ENCODE results near the gene SEL1L3. TPM values are rescaled to one million over a fixed set of nuclear protein-coding genes. Genes with fewer than 3 reads are reported as not detected.

SEL1L3 gene
- total and polyA plus RNA-seq, 8 donors, result 4.1 to 173 (median 53.6) TPM

DNA sequence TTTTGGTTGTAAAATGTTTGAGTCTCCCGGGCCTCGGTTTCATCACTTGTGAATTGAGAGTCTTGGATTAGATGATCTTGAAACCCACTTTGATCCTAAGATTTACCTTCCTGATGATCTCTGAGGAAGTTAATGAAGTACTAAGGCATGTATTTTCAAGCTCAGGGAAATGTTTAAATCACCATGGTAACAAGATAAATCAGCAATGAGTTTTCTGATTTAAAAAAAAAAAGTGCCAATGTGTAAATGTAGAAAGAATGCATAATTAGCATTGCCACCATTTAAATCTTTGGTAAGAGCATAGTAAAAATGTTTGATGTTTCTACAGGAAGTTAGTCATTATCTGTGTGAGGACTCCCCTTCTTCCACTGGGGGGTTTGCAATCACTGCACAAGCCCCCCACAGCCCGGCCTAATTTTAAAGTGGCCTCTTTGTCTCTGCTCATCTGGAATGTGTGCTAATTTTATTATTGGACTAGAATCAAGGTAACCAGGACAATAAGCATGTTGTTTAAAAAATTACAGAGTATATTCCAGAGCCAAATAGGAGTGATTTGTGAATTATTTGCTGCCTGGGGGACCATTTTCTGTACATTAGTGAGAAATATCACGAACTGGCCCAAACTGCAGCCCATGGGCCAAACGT, 113.5 kb downstream of the SEL1L3 start:
- no peak for DNase-seq
- WGBS, 5 donors, result 84 to 92% (median 88%) methylated on average over 5 of the region's 5 CpGs
- TF ChIP-seq EP300 (IDR thresholded peaks at IDR 0.05), result no peak
- TF ChIP-seq, protein P1, sequence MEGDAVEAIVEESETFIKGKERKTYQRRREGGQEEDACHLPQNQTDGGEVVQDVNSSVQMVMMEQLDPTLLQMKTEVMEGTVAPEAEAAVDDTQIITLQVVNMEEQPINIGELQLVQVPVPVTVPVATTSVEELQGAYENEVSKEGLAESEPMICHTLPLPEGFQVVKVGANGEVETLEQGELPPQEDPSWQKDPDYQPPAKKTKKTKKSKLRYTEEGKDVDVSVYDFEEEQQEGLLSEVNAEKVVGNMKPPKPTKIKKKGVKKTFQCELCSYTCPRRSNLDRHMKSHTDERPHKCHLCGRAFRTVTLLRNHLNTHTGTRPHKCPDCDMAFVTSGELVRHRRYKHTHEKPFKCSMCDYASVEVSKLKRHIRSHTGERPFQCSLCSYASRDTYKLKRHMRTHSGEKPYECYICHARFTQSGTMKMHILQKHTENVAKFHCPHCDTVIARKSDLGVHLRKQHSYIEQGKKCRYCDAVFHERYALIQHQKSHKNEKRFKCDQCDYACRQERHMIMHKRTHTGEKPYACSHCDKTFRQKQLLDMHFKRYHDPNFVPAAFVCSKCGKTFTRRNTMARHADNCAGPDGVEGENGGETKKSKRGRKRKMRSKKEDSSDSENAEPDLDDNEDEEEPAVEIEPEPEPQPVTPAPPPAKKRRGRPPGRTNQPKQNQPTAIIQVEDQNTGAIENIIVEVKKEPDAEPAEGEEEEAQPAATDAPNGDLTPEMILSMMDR (IDR thresholded peaks at IDR 0.05), result no peak
- Histone ChIP-seq H3K9me3 (no peaks in the 10 kb centered on the region), H3K4me1 (no peaks in the 10 kb centered on the region), H3K27me3 (no peaks in the 10 kb centered on the region), H3K4me3 (no peak overlapping the region), H3K36me3 (peaks cover 0 to 64% (median 29%) of the 10 kb centered on the region in 4 donors), H3K27ac (no peak overlapping the region)
- intact Hi-C loops (cut with DNase I; ENCODE audit: low total_unique reads), result no loop called here

DNA sequence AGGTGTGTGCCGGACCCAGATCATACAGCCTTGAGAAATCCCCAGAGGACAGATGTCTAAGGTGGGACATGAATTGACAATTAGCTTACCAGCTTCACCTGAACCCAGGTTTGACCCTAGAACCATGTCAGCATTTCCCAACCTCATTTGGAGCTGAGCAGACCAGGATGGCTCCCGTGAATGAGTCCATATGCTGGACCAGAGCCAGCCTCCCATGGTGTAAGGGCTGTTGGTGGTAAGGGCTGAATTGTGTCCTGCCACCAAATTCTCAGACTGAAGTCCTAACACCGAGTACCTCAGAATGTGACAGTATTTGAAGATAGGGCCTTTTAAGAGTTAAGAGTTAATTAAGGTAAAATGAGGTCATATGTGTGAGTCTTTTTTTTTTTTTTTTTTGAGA, 118.8 kb downstream of the SEL1L3 start:
- Histone ChIP-seq H3K27ac (no peak overlapping the region), H3K9me3 (no peaks in the 10 kb centered on the region), H3K4me3 (no peak overlapping the region), H3K27me3 (no peaks in the 10 kb centered on the region), H3K36me3 (peaks cover 0 to 39% (median 13%) of the 10 kb centered on the region in 4 donors), H3K4me1 (no peaks in the 10 kb centered on the region)
- TF ChIP-seq POLR2A (IDR thresholded peaks at IDR 0.05) (no peak), POLR2AphosphoS5 (IDR thresholded peaks at IDR 0.05) (no peak), EP300 (IDR thresholded peaks at IDR 0.05) (no peak)
- TF ChIP-seq, protein P1 (IDR thresholded peaks at IDR 0.05), result no peak
- DNase-seq, result no peak
- intact Hi-C loops (cut with DNase I; ENCODE audit: low total_unique reads), result no loop called here
- 83 to 90% (median 88%) methylated on average over 3 of the region's 3 CpGs for WGBS, 5 donors

DNA sequence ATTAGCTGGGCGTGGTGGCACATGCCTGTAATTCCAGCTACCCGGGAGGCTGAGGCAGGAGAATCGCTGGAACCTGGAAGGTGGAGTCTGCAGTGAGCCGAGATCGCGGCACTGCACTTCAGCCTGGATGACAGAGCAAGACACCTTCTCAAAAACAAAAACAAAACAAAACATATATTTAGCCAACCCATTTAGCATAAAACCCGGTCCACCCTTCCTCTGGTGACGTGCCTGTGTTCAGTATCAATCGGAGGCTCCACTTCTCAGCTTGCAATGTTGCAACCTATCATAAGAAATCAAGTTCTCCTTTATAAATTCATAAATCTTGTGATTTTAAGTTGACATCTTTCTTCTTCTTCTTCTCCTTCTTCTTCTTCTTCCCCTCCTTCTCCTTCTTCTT, 133.2 kb downstream of the SEL1L3 start:
- no peaks in the 10 kb centered on the region for H3K36me3 ChIP-seq
- no peaks in the 10 kb centered on the region for H3K9me3 ChIP-seq
- H3K4me3 ChIP-seq, result no peak overlapping the region
- 90 to 98% (median 95%) methylated on average over 9 of the region's 9 CpGs for WGBS, 5 donors
- no peaks in the 10 kb centered on the region for H3K4me1 ChIP-seq
- no peak for DNase-seq
- TF ChIP-seq EP300 (IDR thresholded peaks at IDR 0.05) (no peak), POLR2A (IDR thresholded peaks at IDR 0.05) (no peak), POLR2AphosphoS5 (IDR thresholded peaks at IDR 0.05) (no peak)
- TF ChIP-seq, protein P1 (IDR thresholded peaks at IDR 0.05), result no peak
- intact Hi-C loops (cut with DNase I; ENCODE audit: low total_unique reads), result no loop called here
- H3K27ac ChIP-seq, result no peak overlapping the region
- H3K27me3 ChIP-seq, result no peaks in the 10 kb centered on the region

DNA sequence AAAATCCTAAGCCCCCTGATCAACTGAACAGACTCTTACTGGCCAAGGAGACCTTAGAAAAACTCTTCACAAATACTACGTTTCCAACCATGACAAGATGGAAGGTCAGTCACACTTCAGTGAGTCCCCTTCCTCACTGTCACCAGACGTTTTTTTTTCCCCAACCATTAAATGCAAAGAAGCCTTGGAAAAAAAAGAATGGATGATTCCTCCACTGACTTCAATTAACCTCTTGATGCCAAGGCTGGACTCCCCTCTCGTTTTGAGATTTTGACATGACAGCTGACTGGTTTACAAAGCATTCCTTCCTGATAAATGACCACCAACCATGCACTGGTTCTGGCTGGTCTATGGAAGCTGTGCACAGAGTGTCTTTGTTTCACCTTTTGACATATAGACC, 133.9 kb downstream of the SEL1L3 start:
- H3K9me3 ChIP-seq, result no peaks in the 10 kb centered on the region
- H3K4me3 ChIP-seq, result no peak overlapping the region
- intact Hi-C loops (cut with DNase I; ENCODE audit: low total_unique reads), result no loop called here
- WGBS, 5 donors, result 53 to 70% (median 58%) methylated on average over 3 of the region's 3 CpGs
- TF ChIP-seq POLR2AphosphoS5 (IDR thresholded peaks at IDR 0.05) (no peak), POLR2A (IDR thresholded peaks at IDR 0.05) (no peak), EP300 (IDR thresholded peaks at IDR 0.05) (no peak)
- TF ChIP-seq, protein P1 (IDR thresholded peaks at IDR 0.05), result no peak
- H3K36me3 ChIP-seq, result no peaks in the 10 kb centered on the region
- H3K4me1 ChIP-seq, result no peaks in the 10 kb centered on the region
- H3K27ac ChIP-seq, result no peak overlapping the region
- no peaks in the 10 kb centered on the region for H3K27me3 ChIP-seq
- no peak for DNase-seq

Data from stomach (tissue), 9 donors.